HG03108 (cell line): Measurements from ENCODE around the gene PCIF1.
"Not testable (repeated sequence)": the region's sequence is repeated elsewhere in the genome, so short reads cannot be mapped to it uniquely, and the experiment has no call there.

Source experiments
- ATAC-seq: cut with Tn5 transposase; IDR thresholded peaks from one replicate; pipeline ENCODE4 v1.9.1; 2021; ENCODE audit warnings: moderate library complexity; ENCODE audit not compliant: unreplicated experiment

Gene PCIF1

DNA sequence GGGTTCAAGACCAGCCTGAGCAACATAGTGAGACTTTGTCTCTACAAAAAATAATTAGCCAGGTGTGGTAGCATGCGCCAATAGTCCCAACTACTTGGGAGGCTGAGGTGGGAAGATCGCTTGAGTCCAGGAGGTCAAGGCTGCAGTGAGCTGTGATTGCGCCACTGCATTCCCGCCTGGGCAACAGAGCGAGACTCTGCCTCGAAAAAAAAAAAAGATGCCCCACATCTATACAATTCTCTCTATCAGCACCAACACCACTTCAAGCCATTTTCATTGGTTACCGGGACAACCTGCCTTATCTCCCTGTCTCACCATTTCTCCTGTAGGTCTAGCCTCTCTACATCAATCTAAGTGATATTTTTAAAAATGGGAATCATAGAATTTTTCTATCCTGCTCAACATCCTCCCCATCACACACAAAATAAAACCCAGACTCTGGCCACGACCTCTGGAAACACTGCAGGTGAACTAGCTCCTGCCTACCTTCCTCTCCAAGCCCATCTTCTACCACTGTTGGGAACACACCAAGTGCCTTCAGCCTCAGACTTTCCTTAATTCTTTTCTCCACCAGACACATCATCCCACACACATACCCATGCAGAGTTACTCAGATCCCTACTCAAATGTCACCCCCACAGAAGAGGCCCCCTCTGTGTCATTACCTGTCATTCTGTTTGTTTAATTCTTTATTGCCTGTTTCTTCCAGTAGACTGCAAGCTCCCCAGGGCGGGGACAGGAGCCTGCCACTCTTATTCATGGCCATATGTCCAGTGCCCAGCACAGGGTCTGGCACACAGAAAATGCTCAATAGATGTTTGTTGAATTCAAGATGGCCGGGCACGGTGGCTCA, 12.9 kb upstream of the PCIF1 start:
- no peak for ATAC-seq

DNA sequence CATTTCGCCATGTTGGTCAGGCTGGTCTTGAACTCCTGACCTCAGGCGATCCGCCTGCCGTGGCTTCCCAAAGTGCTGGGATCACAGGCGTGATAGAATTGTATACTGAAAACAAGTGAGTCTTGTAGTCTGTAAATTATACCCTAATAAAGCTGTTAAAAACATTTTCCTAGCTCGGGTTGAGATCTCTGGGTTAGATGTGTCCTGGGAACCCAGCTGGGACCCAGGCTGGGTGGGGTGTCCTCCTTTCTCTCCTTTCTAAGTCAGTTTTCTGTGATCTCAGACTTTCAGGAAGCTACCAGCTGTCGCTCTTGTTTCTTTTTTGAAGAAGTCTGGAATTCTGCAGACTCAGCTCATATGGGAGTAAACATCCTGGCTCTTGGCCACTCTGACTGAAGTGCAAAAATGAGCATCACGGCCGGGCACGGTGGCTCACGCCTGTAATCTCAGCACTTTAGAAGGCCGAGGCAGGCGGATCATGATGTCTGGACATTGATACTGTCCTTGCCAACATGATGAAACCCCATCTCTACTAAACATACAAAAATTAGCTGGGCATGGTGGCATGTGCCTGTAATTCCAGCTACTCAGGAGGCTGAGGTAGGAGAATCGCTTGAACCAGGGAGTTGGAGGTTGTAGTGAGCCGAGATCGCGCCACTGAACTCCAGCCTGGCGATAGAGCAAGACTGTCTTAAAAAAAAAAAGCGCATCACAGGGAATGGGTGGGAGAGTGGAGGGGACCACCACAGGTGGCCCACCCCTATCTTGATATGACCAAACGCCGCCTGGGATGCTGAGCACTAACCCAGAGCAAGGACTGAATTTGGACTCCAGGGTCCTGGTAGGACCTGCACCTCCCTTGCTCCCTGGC, 9.9 kb upstream of the PCIF1 start:
- no peak for ATAC-seq

DNA sequence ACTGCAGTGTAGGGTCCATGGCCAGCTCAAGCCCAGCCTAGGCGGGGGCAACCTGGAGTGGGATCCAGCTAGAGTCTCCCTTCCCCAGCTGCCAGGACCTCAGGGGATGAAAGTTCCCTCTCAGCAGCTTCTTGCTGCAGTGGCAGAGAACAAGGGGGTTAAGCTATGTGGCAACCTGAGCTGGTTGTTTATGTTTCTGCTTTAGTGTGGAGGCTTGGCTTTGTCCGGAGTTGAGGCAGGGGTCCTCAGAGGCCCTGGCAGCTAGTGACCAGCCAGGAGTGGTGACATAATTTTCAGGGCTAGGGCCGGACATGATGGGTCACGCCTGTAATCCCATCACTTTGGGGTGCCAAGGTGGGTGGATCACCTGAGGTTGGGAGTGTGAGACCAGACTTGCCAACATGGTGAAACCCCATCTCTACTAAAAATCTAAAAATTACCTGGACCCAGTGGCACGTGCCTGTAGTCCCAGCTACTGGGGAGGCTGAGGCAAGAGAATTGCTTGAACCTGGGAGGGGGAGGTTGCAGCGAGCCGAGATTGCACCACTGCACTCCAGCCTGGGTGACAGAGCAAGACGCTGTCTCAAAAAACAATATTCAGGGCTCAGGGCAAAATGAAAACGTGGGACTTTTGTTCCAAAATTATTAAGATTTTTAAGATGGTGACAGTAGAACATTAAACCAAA, 8.5 kb upstream of the PCIF1 start:
- no peak for ATAC-seq

DNA sequence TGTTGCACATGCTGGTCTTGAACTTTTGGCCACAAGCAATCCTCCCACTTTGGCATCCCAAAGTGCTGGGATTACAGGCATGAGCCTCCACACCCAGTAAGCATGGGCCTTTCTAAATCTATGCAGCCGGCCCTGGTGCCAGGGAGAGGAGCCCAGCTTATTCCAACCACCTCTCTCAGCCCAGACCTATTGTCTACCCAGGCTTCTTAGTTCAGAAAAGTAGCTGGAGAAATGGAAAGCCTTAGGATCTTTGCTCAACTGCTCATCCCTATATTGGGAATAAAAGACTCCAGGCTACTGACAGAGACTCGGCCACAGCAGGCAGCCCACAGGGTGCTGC, 7.8 kb upstream of the PCIF1 start:
- no peak for ATAC-seq

DNA sequence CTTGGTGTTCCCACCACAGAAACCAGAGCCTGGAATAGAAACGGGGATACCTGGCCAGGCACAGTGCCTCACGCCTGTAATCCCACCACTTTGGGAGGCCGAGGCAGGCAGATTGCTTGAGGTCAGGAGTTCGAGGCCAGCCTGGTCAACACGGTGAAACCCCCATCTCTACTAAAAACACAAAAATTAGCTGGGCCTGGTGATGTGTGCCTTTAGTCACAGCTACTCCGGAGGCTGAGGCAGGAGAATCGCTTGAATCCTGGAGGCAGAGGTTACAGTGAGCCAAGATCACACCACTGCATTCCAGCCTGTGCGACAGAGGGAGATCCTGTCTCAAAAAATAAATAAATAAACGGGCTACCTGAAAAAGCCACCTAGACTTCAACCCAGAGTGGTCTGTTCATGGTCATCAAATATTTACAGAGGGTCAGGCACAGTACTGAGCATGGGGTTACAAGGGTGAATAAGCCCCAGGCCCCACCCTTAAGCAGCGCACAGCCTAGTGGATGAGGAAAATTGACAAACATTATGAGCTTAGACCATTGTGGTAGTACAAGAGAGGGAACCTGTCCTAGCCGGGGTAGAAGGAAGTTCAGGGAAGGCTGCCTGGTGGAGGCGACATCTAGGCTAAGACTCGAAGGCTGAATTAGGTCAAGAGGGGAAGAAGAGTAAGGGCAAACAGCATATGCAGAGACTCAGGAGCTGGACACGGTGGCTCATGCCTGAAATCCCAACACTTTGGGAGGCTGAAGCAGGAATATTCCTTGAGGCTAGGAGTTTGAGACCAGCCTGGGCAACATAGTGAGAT, 7.2 kb upstream of the PCIF1 start:
- ATAC-seq: no peak

DNA sequence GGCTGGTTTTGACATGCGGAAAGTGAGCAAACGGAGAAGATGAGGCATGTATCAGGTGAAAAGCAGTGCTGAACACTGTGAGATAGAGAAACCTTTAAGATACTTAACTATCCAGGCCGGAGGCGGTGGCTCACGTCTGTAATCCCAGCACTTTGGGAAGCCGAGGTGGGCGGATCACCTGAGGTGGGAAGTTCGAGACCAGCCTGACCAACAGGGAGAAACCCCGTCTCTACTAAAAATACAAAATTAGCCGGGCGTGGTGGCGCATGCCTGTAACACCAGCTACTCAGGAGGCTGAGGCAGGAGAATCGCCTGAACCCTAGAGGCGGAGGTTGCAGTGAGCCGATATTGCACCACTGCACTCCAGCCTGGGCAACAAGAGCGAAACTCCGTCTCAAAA, 2.8 kb upstream of the PCIF1 start:
- ATAC-seq: not testable (repeated sequence)

DNA sequence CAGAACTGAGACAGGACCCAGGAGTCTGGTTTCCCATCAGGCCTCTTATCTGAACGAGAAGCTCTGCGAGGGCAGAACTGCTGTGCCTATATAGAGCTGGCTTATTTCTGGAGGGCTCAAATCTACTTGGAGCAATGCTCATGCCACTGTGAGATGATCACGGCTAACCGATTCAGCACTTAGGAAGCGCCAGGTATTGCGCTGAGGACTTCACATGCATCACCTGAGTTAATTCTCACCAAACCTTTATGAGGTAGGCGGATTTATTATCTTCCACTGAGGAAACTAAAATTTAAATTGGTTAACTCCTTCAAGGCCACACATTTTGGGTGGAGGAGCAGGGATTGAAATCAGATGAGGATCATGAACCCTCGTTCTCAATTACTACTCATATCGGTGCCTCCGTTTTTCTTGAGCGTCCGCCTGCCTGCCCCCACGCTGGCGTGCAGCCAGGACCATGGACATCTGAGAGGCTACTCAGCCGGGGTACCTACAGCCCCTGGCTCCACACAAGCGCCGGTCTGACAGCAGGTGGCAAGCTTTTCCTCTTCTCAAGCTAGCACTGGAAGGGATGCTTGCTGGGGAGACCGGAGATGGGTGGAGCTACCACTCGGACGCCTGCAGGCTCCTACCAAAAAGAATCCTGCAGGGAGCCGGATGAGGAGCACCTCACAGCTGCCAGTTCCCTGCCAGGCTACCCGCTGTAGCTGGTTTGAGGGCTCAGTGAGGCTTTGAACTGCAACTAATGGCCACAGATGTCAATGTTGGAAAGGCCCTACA, 1.0 kb upstream of the PCIF1 start:
- peak; percentile 34 for ATAC-seq

DNA sequence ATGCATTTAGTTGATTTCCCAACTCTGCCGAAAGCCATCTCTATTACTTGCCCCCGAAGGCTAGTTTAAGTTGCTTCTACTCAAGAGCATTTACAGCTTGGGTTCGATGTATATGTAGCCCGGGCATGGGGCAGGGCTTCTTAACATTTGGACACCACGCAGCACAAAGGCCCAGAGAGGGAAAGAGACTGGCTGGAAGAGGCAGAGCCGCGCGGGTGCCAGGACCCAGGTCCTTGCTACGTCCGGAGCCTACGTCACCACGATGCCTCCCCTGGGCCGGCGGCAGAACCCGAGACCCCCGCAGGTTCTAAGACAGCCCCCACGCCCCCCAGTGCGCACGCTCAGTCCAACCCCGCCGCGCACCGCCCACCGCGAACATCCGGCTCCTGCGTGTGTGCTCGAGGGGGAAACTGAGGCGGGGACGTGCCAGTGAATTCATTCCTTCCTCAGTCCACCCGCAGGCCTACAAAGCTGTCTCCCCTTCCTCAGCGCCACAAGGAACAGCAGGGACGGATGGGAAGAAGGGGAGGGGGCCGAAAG, 367 bp upstream of the PCIF1 start:
- peak; percentile 2 for ATAC-seq

DNA sequence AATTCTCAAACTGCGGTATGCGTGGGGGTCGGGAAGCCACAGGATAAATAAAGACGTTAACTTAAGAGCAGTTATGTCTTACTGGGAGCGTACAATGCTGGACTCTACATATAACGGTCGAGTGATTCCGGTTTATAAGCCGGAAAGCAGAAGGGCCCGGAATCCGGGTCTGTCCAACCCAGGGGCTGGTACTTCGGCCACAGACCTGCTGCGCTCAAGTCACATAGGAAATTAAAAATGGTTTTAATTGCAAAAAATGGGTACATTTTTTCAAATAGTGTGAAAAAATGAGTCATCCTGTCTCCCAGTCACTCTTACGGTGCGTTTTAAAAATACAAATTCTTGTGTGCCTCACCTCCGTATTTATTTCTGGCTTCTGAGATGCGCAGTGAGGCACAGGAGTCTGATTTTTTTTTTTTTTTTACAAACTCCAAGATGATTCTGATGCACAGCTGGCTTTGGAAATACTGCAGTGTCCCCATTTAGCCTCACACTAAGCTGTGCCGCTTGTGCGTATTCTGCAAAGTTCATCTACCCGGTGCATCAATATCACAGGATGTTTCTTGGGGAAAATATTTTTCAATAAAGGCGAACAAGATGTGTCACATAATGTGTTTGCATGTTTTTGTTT, 1.0 kb downstream of the PCIF1 start:
- peak; percentile 3 for ATAC-seq

DNA sequence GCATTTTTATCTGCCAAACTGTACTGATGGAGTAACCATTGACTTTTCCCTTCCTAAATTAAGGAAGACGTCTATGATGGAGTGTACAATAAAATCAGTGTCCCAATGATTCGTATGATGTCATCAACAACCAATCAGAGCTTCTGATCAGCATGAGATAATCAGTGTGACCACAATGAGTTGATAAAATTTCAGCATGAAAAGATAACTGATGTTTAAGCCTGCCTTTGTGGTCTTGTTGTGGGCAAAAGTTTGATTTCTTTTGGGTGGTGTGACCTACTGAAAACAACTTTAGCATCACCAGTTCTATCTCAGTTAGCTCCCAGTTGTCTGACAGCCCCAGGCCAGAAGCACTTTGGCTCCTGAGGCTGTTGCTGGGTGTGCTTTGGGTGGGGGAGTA, 3.3 kb downstream of the PCIF1 start:
- no peak for ATAC-seq

DNA sequence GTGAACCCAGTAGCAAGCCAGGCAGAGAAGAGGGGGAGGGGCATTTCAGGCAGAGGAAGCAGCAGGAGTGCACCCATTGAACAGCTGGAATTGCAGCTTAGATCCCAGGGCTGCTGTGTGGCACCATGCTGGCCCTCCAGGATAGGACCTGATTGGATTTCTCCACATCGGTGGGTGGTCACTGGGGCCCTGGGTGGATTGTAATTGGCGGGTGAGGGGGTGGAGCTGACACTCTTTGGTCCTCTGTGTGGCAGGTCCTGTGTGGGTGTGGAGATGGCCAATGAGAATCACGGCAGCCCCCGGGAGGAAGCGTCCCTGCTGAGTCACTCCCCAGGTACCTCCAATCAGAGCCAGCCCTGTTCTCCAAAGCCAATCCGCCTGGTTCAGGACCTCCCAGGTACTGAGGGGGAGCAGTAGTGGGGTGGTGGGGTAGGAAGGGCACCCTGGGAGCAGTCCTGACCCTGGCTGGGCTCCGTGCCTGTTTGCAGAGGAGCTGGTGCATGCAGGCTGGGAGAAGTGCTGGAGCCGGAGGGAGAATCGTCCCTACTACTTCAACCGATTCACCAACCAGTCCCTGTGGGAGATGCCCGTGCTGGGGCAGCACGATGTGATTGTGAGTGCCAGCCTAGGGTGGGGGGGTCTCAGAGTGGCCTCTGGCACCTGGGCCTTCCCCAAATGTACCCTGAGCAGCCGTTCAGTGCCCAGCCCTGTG, 4.4 kb downstream of the PCIF1 start:
- ATAC-seq: no peak

DNA sequence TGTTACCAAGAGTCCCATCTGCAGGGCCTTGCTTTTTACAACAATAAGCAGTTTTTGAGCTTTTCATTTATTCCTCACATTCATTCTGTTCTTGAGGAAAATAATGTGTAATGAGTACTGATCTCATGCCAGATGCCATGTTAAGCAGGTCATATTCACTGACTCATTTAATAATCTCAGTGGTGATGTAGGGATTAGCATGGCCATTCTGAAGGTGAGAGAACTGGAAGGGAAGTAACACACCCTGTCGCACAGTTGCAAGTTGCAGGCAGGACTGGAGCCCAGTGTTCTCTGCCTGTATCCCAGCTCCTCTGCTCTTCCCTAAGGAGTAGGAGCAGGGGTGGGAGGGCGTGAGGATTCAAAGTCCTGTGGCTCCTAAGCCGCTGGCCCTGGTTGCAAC, 5.6 kb downstream of the PCIF1 start:
- ATAC-seq: no peak

DNA sequence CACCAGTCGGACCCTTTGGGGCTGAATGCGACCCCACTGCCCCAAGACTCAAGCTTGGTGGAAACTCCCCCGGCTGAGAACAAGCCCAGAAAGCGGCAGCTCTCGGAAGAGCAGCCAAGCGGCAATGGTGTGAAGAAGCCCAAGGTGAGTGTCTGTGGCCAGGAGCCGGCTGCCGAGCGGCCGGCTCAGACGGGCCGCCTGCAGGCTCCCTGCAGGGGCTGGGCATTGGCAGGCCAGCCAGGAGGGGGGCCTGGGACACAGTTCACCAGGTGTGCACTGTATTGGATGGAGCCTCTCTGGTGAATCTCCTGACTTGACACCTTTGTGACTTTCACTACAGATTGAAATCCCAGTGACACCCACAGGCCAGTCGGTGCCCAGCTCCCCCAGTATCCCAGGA, 6.0 kb downstream of the PCIF1 start:
- no peak for ATAC-seq

DNA sequence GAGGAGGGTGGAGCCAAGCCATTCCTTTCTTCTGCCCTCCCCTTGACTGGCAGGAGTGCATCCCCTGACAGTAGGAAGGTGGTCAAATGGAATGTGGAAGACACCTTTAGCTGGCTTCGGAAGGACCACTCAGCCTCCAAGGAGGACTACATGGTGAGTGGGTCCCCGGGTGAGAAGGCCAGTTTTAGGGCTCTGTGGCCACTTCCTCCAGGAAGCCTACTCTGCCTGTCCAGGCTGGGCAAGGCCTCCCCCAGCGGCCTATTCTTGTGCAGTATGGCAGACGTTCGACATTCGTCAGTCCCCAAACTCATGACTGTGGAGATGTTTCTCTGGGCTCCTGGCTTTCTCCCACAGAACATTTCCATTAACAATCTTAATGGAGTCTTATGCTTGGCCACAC, 9.1 kb downstream of the PCIF1 start:
- no peak for ATAC-seq

DNA sequence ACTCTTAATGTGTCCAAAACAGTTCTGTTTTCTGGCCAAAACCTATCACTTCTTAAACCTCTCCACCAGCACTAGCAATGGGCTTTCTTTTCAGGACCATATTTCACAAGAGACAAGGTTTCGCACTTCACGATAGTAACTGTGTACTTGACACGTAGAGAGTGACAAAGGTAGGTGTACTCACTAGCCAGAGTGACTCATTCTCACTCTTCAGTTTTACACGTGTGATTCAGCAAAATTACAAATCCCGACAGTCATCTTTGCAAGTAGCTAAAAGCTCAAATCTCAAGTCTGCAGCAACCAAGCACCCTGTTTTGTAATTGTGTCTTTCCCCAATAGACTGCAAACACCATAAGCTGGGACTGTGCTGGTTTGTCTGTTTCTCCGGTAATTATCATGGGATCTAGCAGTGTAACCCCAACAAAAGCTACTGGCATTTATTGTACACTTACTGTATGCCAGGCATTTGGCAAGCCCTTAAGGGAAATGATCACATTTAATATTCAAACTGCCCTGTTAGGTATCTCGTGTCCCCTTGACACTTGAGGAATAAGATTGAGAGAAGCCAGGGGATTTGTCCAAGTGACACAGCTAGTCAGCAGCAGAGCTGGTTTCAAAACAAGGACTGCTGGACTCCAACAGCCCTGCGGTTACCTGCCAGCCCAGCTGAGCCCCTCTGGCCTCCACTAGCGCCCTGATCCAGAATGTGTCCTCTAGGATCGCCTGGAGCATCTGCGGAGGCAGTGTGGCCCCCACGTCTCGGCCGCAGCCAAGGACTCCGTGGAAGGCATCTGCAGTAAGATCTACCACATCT, 9.9 kb downstream of the PCIF1 start:
- ATAC-seq: no peak

DNA sequence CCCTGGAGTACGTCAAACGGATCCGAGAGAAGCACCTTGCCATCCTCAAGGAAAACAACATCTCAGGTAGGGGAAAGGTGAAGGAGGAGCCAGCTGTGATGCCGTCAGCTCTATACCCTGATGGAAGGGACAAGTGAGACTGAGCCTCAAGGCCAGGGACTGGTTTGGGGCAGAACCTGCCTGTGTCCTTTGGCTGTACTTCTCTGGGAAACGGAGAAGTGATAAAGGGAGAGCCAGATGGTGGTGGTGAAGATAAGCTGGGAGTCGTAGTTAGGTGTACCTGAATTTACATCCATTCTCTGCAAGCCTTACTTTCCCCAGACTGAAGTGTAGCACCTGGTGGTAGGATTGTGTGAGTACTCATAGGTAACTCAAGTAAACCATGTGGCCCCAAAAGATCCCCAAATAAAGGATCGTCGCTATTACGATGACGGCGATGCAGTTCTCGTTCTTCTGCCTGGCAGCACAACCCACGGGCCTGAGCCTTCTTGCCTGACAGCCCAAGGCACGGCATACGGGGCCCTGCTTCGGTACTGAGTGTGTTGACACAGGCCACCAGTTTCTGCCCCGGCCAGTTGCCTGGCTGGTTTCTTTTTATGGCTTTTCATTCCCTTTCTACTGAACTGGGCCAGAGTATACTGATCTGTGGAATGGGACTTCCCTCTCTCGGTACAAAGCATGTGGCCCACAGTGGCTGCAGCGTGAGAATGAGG, 10.6 kb downstream of the PCIF1 start:
- ATAC-seq: no peak

DNA sequence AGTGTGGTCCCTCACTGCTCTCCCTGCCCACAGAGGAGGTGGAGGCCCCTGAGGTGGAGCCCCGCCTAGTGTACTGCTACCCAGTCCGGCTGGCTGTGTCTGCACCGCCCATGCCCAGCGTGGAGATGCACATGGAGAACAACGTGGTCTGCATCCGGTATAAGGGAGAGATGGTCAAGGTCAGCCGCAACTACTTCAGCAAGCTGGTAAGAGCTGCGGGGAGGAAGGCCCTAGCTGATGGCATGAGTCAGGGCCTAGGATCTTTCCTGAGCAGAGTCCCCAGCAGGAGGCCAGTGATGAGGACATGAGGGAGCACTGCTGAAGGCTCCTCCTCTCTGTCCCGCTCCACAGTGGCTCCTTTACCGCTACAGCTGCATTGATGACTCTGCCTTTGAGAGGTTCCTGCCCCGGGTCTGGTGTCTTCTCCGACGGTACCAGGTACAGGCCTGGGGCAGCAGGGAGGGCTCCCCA, 11.2 kb downstream of the PCIF1 start:
- no peak for ATAC-seq
